ENCODE data around the gene SH2D3A.
A peak's percentile ranks its signal among the peaks of the same experiment; 100 is the strongest.
"Not testable (repeated sequence)": the region's sequence is repeated elsewhere in the genome, so short reads cannot be mapped to it uniquely, and the experiment has no call there.

SH2D3A gene

DNA sequence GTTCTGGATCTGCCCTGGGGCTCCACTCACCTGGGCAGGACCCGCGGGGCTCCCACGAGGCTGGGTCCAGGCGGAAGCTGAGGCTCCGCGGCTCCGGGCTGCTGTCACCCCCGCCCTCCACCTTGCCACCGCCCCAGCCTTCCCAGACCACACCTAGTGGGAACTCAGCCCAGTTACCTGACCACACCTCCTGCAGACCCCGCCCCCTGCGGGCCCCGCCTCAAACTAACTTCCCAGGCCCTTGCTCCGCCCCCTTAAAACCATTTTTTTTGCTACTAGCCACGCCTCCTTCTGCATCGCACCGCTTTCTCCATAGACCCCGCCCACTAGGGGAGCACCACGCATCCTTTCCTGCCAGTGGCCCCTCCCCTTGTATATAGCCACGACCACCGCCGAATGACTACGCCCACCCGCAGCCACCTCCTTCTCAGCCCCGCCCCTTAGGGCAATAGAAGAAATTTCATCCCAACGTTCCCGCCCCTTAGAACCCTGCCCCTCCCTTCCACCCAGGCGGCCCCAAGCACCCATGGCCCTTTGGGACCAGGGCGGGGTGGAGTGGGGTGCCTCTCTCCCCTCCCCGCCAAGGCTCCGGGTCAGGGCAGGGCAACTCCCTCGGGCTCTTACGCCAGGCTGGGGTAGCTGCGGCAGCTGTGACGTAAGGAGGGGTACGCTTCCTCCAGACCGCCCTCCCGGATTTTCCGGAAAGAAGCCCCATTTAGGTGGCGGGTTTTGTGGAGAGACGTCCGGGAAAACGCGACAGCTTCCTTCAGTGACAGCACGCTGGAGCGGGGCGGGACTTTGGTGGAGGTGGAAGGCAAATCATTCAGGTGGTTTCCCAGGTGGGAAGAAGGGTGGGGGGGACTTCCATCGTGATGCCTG, at the start of gene SH2D3A:
SH2D3A (minus strand) TSS at position 79 of the 879 bp plus-strand sequence. CDS start 3,687 bp downstream, outside the sequence.
- peak; percentile 85 for DNase-seq

GRCh38 chr19:6813659-6814058, 46.4 kb upstream of the SH2D3A start:
- DNase-seq: no peak

- DNase-seq: no peak
These were observed 45.4 kb upstream of the SH2D3A start for GRCh38 chr19:6812612-6813011.

- no peak for DNase-seq
These were observed 44.7 kb upstream of the SH2D3A start for GRCh38 chr19:6811906-6812305.

DNA sequence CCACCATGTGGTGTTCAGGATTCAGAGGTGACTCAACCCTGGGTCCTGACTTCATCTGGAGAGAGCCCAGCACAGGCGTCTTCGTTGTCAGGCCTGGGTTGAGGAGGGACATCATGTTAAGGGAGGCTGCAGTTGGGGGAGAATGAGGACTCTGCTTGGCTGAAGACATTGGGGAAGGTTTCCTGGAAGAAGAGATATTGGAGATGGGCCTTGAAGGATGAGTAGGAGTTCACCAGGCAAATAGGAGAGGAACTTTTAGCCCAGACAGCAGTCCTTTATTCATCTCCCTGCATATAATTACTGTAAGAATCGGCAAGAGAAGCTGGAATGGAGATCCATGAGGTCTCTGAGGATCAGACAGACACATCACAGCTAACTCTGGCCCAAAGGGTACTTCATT, 44.1 kb upstream of the SH2D3A start:
- DNase-seq: no peak

GRCh38 chr19:6809262-6809661, 42.0 kb upstream of the SH2D3A start:
- no peak for DNase-seq

DNA sequence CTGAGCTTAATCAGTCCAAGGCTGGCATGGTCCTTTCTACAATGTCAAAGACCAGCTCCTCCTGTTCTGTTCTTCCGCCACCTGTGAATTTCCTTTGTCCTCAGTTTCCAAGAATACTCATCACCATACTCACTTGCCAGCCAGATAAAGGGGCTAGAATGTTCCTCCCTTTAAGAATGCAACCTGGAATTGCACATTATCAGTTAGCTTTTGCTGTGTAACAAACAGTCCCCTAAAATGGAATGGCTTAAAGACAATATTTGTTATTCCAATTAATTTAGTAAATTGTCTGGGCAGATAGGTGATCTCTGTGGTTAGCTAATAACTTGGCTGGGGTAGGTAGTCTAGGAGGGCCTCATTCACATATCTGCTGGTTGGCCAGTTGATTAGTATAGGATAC, 41.3 kb upstream of the SH2D3A start:
- DNase-seq: no peak

- no peak for DNase-seq
These were observed 40.1 kb upstream of the SH2D3A start for GRCh38 chr19:6807291-6807690.

- no peak for DNase-seq
These were observed 39.3 kb upstream of the SH2D3A start for GRCh38 chr19:6806488-6806887.

GRCh38 chr19:6803036-6803404, 35.8 kb upstream of the SH2D3A start:
- no peak for DNase-seq

DNA sequence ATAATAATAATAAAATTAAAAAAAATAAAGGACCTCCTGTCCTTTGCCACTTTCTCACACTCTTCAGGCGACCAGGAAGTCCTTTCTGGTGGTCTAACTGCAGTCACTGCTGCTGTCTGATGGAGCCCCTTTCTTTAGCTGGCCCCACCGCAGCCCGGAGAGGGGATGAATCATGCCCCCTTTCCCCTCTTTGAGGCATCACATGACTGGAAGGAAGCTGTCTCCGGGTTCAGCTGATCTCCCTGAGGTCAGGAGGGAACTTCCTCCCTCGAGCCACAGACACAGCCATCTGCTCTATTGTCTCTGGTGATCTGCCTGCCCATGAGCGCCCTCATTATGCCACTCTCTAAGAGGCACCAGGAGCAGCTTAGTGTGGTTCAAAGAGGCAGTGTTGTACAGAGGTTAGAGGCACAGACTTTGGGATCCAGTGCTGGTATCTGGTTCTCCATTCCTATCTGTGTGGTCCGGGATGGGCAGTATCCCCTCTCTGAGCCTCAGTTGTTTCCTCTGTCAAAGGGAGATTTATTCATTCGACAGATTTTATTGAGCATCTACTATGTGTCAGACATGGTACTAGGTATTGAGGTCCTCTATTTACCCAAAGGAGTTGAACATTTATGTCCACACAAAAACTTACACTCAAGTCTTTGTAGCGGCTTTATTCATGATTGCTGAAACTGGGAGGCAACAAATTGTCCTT, 35.3 kb upstream of the SH2D3A start:
- no peak for DNase-seq

- no peak for DNase-seq
These were observed 34.4 kb upstream of the SH2D3A start for GRCh38 chr19:6801485-6802086.

GRCh38 chr19:6800991-6801484, 33.8 kb upstream of the SH2D3A start:
- no peak for DNase-seq

DNA sequence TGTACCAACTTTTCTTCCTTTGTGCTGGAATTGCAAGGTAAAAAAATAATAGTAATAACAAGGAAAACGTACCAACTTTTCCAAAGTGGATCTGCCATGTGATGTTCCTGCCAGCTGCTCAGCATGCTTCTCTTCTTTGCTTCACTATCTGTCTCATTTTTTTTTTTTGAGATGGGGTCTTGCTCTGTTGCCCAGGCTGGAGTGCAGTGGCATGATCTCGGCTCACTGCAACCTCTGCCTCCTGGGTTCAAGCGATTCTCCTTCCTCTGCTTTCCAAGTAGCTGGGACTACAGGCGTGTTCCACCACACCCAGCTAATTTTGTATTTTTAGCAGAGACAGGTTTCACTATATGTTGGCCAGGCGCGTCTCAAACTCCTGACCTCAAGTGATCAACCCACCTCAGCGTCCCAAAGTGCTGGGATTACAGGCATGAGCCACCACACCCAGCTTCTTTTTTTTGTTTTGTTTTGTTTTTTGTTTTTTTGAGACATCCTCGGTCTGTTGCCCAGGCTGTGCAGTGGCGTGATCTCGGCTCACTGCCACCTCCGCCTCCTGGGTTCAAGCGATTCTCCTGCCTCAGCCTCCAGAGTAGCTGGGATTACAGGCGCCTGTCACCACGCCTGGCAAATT, 33.0 kb upstream of the SH2D3A start:
- not testable (repeated sequence) for DNase-seq

DNA sequence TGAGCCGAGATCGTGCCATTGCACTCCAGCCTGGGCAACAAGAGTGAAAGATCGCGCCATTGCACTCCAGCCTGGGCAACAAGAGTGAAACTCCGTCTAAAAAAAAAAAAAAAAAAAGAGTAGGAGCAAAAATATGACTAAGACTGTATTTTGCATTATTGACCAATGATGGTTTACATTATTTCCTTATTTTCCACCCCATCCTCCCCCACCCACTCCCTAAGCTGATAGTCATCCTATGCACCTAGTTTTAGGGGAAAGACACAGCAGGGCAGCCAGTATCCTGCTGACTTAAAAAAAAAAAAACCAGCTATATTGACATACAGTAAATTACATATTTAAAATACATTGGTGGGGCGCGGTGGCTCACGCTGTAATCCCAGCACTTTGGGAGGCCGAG, 30.4 kb upstream of the SH2D3A start:
- DNase-seq: no peak

- DNase-seq: no peak
These were observed 29.0 kb upstream of the SH2D3A start for GRCh38 chr19:6796278-6796677.

DNA sequence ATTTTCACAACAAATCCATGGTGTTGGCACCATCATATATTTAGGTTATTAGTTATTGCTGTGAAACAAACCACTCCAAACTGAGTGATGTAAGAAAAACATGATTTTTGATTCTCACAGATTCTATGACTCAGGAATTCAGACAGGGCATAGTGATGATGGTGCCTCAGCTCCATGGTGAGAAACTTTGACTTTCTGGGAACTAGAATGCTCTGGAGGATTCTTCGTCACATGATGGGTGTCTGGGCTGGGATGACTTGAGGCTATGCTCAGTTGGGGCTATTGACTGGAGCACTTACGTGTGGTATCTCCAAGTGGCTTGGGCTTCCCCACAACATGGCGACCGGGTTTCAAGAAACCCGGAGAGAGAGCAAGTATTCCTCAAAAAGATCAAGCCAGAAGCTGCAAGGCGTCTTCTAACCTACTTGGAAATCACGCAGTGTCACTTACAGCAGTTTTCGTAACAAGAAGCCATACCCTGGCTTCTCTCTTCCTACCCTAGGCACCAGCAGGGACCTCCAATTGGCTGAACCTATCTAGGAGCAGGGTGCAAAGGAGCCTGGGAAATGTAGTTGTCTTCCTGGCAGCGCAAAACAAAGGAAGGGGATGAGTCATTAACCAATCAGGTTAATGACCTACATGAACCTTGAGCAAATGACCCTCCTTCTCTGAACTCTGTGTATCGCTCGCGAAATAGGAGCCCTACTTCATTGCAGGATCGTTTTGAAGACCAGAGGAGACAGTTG, 27.6 kb upstream of the SH2D3A start:
- no peak for DNase-seq

- no peak for DNase-seq
These were observed 26.7 kb upstream of the SH2D3A start for GRCh38 chr19:6793973-6794372.

- DNase-seq: no peak
These were observed 26.2 kb upstream of the SH2D3A start for GRCh38 chr19:6793411-6793810.

DNA sequence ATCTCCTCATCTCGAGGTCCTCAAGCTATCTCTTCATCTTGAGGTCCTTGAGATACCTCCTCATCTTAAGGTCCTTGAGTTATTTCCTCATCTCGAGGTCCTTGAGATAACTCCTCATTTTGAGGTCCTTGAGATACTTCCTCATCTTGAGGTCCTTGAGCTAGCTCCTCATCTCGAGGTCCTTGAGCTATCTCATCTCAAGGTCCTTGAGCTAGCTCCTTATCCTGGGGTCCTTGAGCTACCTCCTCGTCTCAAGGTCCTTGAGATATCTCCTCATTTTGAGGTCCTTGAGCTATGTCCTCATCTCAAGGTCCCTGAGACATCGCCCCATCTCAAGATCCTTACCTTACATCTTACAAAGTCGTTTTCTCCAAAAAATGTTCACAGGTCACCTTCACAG, 24.0 kb upstream of the SH2D3A start:
- no peak for DNase-seq

DNA sequence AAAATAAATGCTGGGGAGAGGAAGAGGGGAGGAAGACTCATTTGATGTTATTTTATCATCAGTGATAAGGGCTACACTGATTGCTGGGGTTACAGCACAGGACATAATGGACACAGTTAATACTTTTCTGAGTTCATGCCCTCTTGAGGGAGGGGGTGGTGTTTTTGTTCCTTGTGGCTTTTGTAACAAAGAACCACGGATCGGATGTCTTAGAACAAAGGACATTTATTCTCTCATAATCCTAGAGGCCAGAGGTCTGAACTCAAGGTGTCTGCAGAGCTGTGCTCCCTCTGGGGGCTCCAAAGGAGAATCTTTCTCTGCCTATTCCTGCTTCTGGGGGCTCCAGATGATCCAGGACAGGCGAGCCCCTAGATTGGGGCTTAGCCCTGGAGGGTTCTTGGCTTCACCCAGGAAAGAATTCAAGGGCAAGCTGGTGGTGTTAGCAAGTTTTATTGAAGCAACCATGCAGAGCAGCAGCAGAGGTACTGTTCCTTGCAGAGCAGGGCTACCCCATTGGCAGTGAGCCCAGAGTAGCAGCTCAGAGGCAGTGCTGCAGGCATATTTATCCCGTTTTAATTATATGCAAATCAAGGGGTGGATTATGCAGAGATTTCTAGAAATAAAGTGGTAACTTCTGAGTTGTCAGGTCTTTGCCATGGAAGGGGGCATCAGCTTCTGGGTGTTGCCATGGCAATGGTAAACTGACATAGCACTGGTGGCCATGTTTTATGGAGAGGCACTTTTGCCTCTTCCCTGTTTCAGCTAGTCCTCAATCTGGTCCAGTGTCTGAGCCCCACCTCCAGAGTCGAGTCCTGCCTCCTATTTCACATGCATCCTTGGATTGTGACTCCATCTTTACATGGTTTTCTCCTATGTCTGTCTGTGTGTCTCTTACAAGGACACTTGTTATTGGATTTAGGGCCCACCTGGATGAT, 23.2 kb upstream of the SH2D3A start:
- no peak for DNase-seq

All from NCI-H1048 (cell line).